Measurements from ENCODE around the gene LRP8.

Gene LRP8

GRCh38 chr1:53339736-53340635 is 12.1 kb upstream of the LRP8 start:
- DNase-seq (ENCODE audit: low spot score): no peak

- DNase-seq (ENCODE audit: low spot score): no peak
These were observed 10.6 kb upstream of the LRP8 start for GRCh38 chr1:53338423-53338822.

GRCh38 chr1:53337499-53337898 is 9.6 kb upstream of the LRP8 start:
- no peak for DNase-seq (ENCODE audit: low spot score)

- no peak for DNase-seq (ENCODE audit: low spot score)
These were observed 8.3 kb upstream of the LRP8 start for GRCh38 chr1:53336146-53336545.

GRCh38 chr1:53335661-53336060 is 7.8 kb upstream of the LRP8 start:
- DNase-seq (ENCODE audit: low spot score): no peak

- DNase-seq (ENCODE audit: low spot score): peak; percentile 40
These were observed 6.9 kb upstream of the LRP8 start for GRCh38 chr1:53334781-53335180.

- DNase-seq (ENCODE audit: low spot score): no peak
These were observed 6.4 kb upstream of the LRP8 start for GRCh38 chr1:53334312-53334711.

GRCh38 chr1:53332833-53333232 is 5.0 kb upstream of the LRP8 start:
- no peak for DNase-seq (ENCODE audit: low spot score)

- DNase-seq (ENCODE audit: low spot score): no peak
These were observed 4.3 kb upstream of the LRP8 start for GRCh38 chr1:53332186-53332564.

GRCh38 chr1:53331446-53332185 is 3.7 kb upstream of the LRP8 start:
- DNase-seq (ENCODE audit: low spot score): no peak

- no peak for DNase-seq (ENCODE audit: low spot score)
These were observed 2.9 kb upstream of the LRP8 start for GRCh38 chr1:53330819-53331218.

- peak; percentile 49 for DNase-seq (ENCODE audit: low spot score)
These were observed 950 bp upstream of the LRP8 start for GRCh38 chr1:53328541-53329499.

GRCh38 chr1:53327182-53327913 is 522 bp downstream of the LRP8 start:
- peak; percentile 54 for DNase-seq (ENCODE audit: low spot score)

- peak; percentile 67 for DNase-seq (ENCODE audit: low spot score)
These were observed 1.2 kb downstream of the LRP8 start for GRCh38 chr1:53326598-53327181.

GRCh38 chr1:53326088-53326597 is 1.7 kb downstream of the LRP8 start:
- DNase-seq (ENCODE audit: low spot score): peak; percentile 97

GRCh38 chr1:53325326-53326087 is 2.4 kb downstream of the LRP8 start:
- DNase-seq (ENCODE audit: low spot score): no peak

- DNase-seq (ENCODE audit: low spot score): no peak
These were observed 3.1 kb downstream of the LRP8 start for GRCh38 chr1:53324728-53325297.

GRCh38 chr1:53324321-53324720 is 3.5 kb downstream of the LRP8 start:
- no peak for DNase-seq (ENCODE audit: low spot score)

- no peak for DNase-seq (ENCODE audit: low spot score)
These were observed 4.6 kb downstream of the LRP8 start for GRCh38 chr1:53323316-53323715.
